ENCODE results near the gene SLC25A11.
A peak's percentile ranks its signal among the peaks of the same experiment; 100 is the strongest.
"Not testable (repeated sequence)": the region's sequence is repeated elsewhere in the genome, so short reads cannot be mapped to it uniquely, and the experiment has no call there.

Gene SLC25A11

GRCh38 chr17:4945176-4945943 lies 5.5 kb upstream of the SLC25A11 start:
- DNase-seq, result peak; percentile 90

- no peak for DNase-seq
Measured at GRCh38 chr17:4944554-4945175, 4.8 kb upstream of the SLC25A11 start.

- no peak for DNase-seq
Measured at GRCh38 chr17:4944163-4944553, 4.3 kb upstream of the SLC25A11 start.

DNA sequence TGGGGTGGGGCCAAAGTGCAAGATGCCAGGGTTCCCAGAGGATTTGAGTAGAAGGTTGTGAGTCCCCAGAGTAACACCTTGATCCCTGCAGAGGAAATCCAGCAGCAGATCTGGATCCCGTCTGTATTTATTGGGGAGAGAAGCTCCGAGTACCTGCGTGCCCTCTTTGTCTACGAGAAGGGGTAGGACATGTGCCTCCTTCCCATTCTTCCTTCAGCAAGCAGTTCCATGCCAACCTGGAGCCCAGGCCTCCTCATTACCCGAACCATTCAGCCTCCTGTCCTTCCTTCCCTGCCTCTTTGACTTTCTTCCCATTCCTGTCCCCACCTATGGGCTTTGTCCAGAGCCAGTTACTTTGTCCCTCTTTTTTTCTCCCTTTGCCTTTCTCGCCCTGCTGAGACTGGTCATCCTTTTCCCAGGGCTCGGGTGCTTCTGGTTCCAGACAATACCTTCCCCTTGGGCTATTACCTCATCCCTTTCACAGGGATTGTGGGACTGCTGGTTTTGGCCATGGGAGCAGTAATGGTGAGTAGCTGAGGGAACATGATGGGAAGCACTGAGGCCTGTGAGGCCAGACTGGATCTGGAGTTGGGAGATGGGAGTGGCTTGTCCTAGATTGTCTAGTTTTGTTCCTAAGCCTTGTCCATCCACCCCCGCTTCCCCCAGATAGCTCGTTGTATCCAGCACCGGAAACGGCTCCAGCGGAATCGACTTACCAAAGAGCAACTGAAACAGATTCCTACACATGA lies 3.1 kb upstream of the SLC25A11 start:
- no peak for DNase-seq

- DNase-seq, result no peak
Measured at GRCh38 chr17:4941319-4941610, 1.4 kb upstream of the SLC25A11 start.

GRCh38 chr17:4940555-4941318 lies 891 bp upstream of the SLC25A11 start:
- no peak for DNase-seq

- no peak for DNase-seq
Measured at GRCh38 chr17:4939546-4939795, 375 bp downstream of the SLC25A11 start.

DNA sequence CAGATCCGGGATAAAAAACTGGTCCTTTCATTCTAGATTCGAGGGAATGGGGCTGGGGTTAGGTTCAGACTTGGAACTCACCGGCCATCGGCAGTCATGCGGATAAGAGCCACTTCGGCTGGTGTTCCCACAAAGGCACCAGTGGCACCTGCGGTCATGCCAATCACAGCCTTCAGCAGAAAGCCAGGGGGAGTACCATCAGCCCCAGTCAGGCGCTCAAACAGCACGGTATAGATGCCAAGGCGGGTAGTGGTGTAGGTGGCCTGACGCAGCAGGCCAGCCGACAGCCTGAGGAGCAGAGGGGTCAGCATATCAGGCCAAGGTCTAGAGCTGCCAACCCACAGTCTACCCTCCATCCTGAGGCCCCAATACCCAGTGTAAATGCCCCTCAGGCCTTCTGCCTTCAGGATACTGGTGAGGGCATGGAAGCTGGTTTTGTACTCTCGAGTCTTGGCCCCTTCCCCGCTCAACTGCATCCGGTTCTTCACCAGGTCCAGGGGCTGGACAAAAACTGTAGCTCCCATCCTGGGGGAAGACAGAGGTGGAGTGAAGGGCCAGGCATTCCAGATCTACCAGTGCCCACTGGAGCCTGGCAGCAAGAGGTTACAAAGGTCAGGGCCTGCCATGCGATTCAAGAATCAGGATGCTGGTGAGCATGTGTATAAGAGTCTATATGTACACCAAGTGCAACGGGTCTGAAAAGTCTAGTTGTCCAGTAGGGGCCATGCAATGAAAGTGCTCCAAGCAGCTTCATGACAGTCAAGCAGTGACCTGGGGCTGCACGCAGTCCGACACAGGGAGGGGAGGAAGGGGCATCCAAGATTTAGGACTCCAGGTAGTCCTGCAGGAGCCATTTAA lies 929 bp downstream of the SLC25A11 start:
- no peak for DNase-seq

GRCh38 chr17:4938069-4938491 lies 1.8 kb downstream of the SLC25A11 start:
- DNase-seq, result no peak

DNA sequence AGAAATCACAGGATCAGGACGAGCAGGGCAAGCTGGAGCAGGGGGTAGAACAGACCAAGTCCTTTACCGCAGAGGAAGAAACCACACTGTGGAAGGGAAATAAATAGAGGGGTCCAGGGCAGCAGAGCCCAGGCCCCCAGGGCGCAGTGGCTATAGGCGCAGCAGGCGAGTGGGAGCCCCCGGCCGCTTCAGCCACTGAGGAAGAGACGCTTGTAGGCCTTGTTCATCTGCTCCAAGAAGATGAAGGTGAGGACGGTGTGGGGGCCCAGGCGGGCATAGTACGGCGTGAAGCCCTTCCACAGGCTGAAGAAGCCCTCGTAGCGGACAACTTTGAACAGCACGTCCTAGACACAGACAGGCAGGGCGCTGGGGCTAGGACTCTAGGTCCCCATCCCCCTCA lies 2.3 kb downstream of the SLC25A11 start:
- no peak for DNase-seq

DNA sequence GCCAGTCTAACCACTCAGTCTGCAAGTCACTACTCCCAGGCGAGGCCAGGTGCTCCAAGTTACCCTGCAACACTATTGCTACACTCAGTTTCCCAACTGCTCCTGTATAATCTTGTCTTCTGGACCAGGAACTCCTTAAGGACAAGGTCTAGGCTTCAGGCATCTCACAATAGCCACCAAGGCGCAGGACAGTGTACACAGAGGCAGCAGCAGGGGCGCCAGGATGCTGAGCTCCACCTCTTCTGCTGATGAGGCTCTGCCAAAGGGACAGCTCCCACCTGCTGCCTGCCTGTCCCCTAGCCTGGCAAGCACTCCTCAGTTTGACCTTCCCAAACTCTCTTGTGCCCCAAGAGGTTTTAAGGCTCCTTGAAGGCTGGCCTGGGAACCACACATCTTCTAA lies 3.4 kb downstream of the SLC25A11 start:
- no peak for DNase-seq

DNA sequence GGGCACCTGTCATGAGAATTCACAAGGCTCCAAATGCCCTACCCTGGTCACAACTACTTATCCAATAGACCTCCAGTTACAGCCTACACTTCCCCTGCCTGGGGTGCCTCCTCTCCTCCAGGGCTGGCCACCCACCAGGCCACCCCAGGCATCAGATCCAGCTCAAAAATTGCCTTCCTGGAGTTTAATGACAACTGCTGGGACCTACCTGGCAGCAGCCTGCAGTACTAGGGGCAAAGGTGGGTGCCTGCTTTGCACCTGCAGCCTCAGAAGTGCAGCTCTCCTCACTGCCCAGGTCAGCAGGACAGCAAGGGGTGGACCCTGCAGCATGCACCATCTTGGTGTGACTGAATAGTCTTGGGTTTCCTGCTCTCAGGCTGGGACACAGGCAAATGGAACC lies 4.2 kb downstream of the SLC25A11 start:
- no peak for DNase-seq

GRCh38 chr17:4934173-4934979 lies 5.5 kb downstream of the SLC25A11 start:
- DNase-seq, result peak; percentile 40

DNA sequence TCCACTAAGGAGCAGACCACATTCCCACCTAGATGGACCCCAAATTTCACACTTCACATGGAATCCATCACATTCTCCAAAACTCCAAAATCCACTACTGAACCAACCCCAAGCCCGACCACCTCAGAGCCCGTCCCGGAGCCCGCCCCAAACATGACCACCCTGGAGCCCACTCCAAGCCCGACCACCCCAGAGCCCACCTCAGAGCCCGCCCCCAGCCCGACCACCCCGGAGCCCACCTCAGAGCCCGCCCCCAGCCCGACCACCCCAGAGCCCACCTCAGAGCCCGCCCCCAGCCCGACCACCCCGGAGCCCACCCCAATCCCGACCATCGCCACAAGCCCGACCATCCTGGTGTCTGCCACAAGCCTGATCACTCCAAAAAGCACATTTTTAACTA lies 6.2 kb downstream of the SLC25A11 start:
- no peak for DNase-seq

- DNase-seq, result no peak
Measured at GRCh38 chr17:4932756-4933155, 7.1 kb downstream of the SLC25A11 start.

- DNase-seq, result no peak
Measured at GRCh38 chr17:4931963-4932362, 7.9 kb downstream of the SLC25A11 start, which contains the start of gene GP1BA. TSS of gene GP1BA (plus strand) at chr17:4932277. CDS start at chr17:4932605, 328 bp downstream.

- no peak for DNase-seq
Measured at GRCh38 chr17:4928881-4929280, 11.0 kb downstream of the SLC25A11 start.

GRCh38 chr17:4926577-4927335 lies 13.1 kb downstream of the SLC25A11 start:
- not testable (repeated sequence) for DNase-seq

GRCh38 chr17:4921320-4921719 lies 18.5 kb downstream of the SLC25A11 start:
- DNase-seq, result no peak

DNA sequence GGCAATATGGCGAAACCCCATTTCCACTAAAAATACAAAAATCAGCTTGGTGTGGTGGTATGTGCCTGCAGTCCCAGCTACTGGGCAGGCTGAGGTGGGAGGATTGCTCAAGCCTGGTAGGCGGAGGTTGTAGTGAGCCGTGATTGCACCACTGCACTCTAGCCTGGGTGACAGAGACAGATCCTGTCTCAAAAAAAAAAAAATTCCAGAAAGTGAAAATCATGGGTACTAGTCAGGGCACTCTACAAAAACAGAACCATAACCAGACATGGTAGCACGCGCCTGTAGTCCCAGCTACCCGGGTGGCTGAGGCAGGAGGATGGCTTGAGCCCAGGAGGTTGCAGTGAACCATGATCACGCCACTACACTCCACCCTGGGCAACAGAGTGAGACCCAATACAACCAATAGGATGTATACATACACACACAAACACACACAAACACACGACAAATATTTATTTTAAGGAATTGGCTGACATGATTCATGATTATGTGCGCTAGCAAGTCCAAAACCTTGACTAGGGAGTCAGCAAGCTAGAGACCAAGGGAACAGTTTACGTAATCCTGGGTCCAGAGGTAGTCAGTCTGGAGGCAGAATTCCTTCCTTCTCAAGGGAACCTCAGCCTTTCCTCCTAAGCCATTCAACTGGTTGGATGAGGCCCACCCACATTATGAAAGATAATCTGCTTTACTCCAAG lies 19.3 kb downstream of the SLC25A11 start:
- no peak for DNase-seq

Data from fibroblast of skin of abdomen (primary cell).